Measurements from ENCODE around the gene ZNF598. TPM values are rescaled to one million over a fixed set of nuclear protein-coding genes. Genes with fewer than 3 reads are reported as not detected.
"Not testable (repeated sequence)": the region's sequence is repeated elsewhere in the genome, so short reads cannot be mapped to it uniquely, and the experiment has no call there.

ZNF598 gene
- total RNA-seq, 1 experiment from 2014 or later = 44.4 TPM

GRCh38 chr16:1964506-1965395 lies 44.9 kb downstream of the ZNF598 start, which contains the start of gene RPS2:
TSS of gene RPS2 (minus strand) at chr16:1964826. CDS start at chr16:1964625, 201 bp downstream.
- ChIA-PET CTCF (no interaction called here), POLR2A (ENCODE audit: unreplicated experiment) (interaction anchor here (0.5 to 1.0 kb wide), 9 partner anchors 13 to 1040 kb away, joined by 3 to 25 read pairs (median 5); partner anchors contain the start of genes MSRB1, NUBP2 and SPSB3)
- Histone ChIP-seq H3F3A (ENCODE audit: low read length, unreplicated experiment) (peaks cover 16% of the 10 kb centered on the region), H3K9ac (ENCODE audit: low read length) (peak within 1 kb of the TSS; percentile 99), H3K36me3 (ENCODE audit: low read depth, low read length) (peaks cover 22% of the 10 kb centered on the region), H4K20me1 (ENCODE audit: low read length) (peaks cover 19% of the 10 kb centered on the region), H3K4me3 (ENCODE audit: low read length) (peak within 1 kb of the TSS; percentile 96), H3K4me2 (ENCODE audit: low read length) (peak within 1 kb of the TSS; percentile 96), H3K79me2 (ENCODE audit: low read length) (peaks cover 52% of the 10 kb centered on the region), H3K9me2 (replicated peaks; ENCODE audit: low read length) (no peaks in the 10 kb centered on the region), H3K27me3 (ENCODE audit: low read length) (no peaks in the 10 kb centered on the region), H3K9me3 (ENCODE audit: low read length) (no peaks in the 10 kb centered on the region), H3K27ac (ENCODE audit: low read length) (peak within 1 kb of the TSS; percentile 47), H3K4me1 (ENCODE audit: insufficient read depth, low read length) (peaks cover 9% of the 10 kb centered on the region; the same call in 1 of the 2 replicates), H2AFZ (ENCODE audit: low read length) (peak within 1 kb of the TSS; percentile 70)
- intact Hi-C loops (cut with micrococcal nuclease) = no loop called here
- TF ChIP-seq EZH2 (IDR thresholded peaks at IDR 0.05; ENCODE audit: low read length, unreplicated experiment) = no peak
- TF ChIP-seq CTCF (conservative IDR thresholded peaks at IDR 0.05; ENCODE audit: low read depth, low read length) = no peak
- no peak for TF ChIP-seq EZH2phosphoT487 (IDR thresholded peaks at IDR 0.05; ENCODE audit: borderline replicate concordance, low read length)
- ATAC-seq (peak; percentile 74), DNase-seq (peak; percentile 95)
- no TSS peak for BruUV-seq (replicated peaks)

DNA sequence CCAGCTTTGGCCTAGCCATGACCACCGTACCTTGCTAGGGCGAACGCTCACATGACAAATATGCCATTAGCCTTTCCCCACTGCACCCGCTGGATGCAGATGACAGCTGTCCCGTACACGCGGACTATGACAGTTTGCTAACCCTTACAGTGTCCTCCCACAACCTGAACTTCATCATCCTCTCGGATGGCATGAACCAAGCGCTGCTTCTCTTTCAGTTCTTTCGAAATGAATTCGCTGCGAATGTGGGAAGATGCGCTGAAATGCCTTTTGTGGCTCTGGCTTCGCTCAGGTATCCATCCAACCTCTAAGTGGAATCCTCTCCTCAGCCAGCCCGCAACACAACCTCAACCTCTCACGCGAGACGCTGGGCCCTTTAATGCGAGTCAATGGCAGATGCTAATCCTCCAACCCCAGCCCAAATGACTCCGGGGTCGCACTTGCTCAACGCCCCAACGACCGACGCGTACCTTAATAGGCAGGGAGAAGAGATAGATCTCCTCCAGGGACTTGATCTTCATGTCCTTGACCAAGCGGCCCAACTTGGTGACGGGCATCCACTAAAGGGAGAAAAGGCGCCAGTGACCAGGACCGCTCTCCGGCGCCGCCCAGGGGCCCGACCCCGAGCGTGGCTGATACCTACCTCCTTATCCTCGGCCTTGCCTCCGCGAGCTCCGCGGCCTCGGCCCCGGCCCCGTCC lies 45.7 kb downstream of the ZNF598 start:
- ChIA-PET CTCF (no interaction called here), POLR2A (ENCODE audit: unreplicated experiment) (interaction anchor here (0.5 to 1.0 kb wide), 7 partner anchors 14 to 1041 kb away, joined by 3 to 25 read pairs (median 5); partner anchors contain the start of genes MSRB1, NUBP2 and SPSB3)
- Histone ChIP-seq H3K27ac (ENCODE audit: low read length) (peak overlapping the region; percentile 47; the same call in 1 of the 2 replicates), H3K4me3 (ENCODE audit: low read length) (peak overlapping the region; percentile 96), H3K4me2 (ENCODE audit: low read length) (peak overlapping the region; percentile 92), H3K36me3 (ENCODE audit: low read depth, low read length) (peaks cover 22% of the 10 kb centered on the region), H3K9me3 (ENCODE audit: low read length) (no peaks in the 10 kb centered on the region), H4K20me1 (ENCODE audit: low read length) (peaks cover 19% of the 10 kb centered on the region), H2AFZ (ENCODE audit: low read length) (no peak overlapping the region), H3K27me3 (ENCODE audit: low read length) (no peaks in the 10 kb centered on the region), H3F3A (ENCODE audit: low read length, unreplicated experiment) (peaks cover 16% of the 10 kb centered on the region), H3K4me1 (ENCODE audit: insufficient read depth, low read length) (peaks cover 9% of the 10 kb centered on the region; the same call in 1 of the 2 replicates), H3K79me2 (ENCODE audit: low read length) (peaks cover 56% of the 10 kb centered on the region), H3K9me2 (replicated peaks; ENCODE audit: low read length) (no peaks in the 10 kb centered on the region), H3K9ac (ENCODE audit: low read length) (peak overlapping the region; percentile 99)
- DNase-seq (no peak), ATAC-seq (no peak; the same call in 1 of the 2 replicates)
- no peak for TF ChIP-seq EZH2phosphoT487 (IDR thresholded peaks at IDR 0.05; ENCODE audit: borderline replicate concordance, low read length)
- no peak for TF ChIP-seq EZH2 (IDR thresholded peaks at IDR 0.05; ENCODE audit: low read length, unreplicated experiment)
- no peak for TF ChIP-seq CTCF (conservative IDR thresholded peaks at IDR 0.05; ENCODE audit: low read depth, low read length)
- intact Hi-C loops (cut with micrococcal nuclease) = no loop called here
- BruUV-seq (replicated peaks) = no TSS peak

DNA sequence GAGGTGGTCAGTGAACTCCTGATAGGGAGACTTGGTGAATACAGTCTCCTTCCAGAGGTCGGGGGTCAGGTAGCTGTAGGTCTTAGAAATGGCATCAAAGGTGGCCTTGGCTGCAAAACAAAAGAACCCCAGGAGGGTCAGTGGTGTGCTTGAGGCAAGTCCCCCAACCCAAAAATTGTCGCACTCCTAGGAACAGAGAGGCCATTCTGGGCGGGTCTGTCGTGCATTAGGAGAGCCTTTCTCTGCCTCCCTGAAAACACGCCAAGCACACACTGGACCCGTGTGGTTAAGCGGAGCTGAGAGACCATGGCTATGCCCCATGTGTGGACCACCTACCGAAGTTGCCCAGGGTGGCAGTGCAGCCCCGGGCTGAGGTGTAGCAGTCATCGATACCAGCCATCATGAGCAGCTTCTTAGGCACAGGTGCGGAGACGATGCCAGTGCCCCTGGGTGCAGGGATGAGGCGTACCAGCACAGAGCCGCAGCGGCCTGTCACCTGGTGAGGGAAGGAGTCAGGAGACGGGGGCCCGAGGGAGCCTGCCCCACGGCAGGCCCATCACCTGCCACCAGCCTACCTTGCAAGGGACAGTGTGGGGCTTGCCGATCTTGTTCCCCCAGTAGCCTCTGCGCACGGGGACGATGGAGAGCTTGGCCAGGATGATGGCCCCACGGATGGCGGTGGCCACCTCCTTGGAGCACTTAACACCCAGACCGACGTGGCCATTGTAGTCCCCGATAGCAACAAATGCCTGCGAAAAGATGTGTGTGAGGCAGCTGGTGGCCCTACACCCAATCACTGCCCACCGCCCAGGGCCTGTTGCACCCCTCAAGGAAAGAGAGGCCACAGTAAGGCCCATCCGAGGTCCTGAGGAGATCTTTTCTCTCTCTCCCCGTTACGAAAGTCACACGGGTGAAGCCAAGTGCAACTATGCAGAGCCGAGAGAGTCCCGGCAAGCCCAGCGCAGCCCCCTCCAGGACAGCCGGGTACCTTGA lies 47.2 kb downstream of the ZNF598 start:
- peaks cover 19% of the 10 kb centered on the region for H4K20me1 ChIP-seq (ENCODE audit: low read length)
- peak overlapping the region; percentile 92 for H3K4me2 ChIP-seq (ENCODE audit: low read length)
- H3K9me2 ChIP-seq (replicated peaks; ENCODE audit: low read length); intact Hi-C loops (cut with micrococcal nuclease); H3K9me3 ChIP-seq (ENCODE audit: low read length); POLR2A ChIA-PET (ENCODE audit: unreplicated experiment); H2AFZ ChIP-seq (ENCODE audit: low read length); DNase-seq; H3K27ac ChIP-seq (ENCODE audit: low read length); CTCF ChIA-PET; ATAC-seq; H3K27me3 ChIP-seq (ENCODE audit: low read length); H3K4me1 ChIP-seq (ENCODE audit: insufficient read depth, low read length): not testable (repeated sequence)
- BruUV-seq (replicated peaks) = TSS peak; percentile 71
- peaks cover 22% of the 10 kb centered on the region for H3K36me3 ChIP-seq (ENCODE audit: low read depth, low read length)
- peak overlapping the region; percentile 99; the same call in 1 of the 2 replicates for H3K9ac ChIP-seq (ENCODE audit: low read length)
- peak overlapping the region; percentile 96 for H3K4me3 ChIP-seq (ENCODE audit: low read length)
- peaks cover 56% of the 10 kb centered on the region for H3K79me2 ChIP-seq (ENCODE audit: low read length)
- H3F3A ChIP-seq (ENCODE audit: low read length, unreplicated experiment) = peaks cover 16% of the 10 kb centered on the region

All from PC-3 (cell line).